Measurements from ENCODE around the gene FCMR.

DNA sequence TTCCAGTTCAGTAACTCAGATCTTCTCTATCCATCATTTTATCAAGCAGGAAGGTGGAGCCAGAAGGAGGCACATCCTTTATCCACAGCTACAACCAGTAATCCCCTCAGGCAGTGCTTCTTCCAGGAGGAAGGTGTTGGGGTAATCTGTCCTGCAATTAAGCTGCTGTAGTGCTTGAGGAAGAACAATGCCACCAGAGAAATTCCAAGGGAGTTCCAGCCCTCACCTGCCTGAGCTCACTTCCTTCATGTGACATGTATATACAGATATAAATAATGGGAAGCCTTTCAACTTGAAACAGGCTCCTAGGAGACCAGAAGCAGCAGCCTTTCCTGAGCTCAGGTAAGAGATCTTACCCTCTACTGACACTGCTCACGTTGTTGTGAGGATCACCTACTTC, 58.5 kb downstream of the FCMR start:
- TF ChIP-seq EGR1 (IDR thresholded peaks at IDR 0.05; ENCODE audit: low read depth in 2 of 2) (no peak), SP1 (IDR thresholded peaks at IDR 0.05) (no peak), RXRA (IDR thresholded peaks at IDR 0.05) (no peak), GABPA (IDR thresholded peaks at IDR 0.05 in 1 of 2, conservative IDR thresholded peaks at IDR 0.05 in 1 of 2) (no peak)
- TF ChIP-seq, protein P1, sequence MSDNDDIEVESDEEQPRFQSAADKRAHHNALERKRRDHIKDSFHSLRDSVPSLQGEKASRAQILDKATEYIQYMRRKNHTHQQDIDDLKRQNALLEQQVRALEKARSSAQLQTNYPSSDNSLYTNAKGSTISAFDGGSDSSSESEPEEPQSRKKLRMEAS (IDR thresholded peaks at IDR 0.05), result no peak
- TF ChIP-seq, protein P2, sequence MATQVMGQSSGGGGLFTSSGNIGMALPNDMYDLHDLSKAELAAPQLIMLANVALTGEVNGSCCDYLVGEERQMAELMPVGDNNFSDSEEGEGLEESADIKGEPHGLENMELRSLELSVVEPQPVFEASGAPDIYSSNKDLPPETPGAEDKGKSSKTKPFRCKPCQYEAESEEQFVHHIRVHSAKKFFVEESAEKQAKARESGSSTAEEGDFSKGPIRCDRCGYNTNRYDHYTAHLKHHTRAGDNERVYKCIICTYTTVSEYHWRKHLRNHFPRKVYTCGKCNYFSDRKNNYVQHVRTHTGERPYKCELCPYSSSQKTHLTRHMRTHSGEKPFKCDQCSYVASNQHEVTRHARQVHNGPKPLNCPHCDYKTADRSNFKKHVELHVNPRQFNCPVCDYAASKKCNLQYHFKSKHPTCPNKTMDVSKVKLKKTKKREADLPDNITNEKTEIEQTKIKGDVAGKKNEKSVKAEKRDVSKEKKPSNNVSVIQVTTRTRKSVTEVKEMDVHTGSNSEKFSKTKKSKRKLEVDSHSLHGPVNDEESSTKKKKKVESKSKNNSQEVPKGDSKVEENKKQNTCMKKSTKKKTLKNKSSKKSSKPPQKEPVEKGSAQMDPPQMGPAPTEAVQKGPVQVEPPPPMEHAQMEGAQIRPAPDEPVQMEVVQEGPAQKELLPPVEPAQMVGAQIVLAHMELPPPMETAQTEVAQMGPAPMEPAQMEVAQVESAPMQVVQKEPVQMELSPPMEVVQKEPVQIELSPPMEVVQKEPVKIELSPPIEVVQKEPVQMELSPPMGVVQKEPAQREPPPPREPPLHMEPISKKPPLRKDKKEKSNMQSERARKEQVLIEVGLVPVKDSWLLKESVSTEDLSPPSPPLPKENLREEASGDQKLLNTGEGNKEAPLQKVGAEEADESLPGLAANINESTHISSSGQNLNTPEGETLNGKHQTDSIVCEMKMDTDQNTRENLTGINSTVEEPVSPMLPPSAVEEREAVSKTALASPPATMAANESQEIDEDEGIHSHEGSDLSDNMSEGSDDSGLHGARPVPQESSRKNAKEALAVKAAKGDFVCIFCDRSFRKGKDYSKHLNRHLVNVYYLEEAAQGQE (IDR thresholded peaks at IDR 0.05), result no peak
- TF ChIP-seq, protein P3, sequence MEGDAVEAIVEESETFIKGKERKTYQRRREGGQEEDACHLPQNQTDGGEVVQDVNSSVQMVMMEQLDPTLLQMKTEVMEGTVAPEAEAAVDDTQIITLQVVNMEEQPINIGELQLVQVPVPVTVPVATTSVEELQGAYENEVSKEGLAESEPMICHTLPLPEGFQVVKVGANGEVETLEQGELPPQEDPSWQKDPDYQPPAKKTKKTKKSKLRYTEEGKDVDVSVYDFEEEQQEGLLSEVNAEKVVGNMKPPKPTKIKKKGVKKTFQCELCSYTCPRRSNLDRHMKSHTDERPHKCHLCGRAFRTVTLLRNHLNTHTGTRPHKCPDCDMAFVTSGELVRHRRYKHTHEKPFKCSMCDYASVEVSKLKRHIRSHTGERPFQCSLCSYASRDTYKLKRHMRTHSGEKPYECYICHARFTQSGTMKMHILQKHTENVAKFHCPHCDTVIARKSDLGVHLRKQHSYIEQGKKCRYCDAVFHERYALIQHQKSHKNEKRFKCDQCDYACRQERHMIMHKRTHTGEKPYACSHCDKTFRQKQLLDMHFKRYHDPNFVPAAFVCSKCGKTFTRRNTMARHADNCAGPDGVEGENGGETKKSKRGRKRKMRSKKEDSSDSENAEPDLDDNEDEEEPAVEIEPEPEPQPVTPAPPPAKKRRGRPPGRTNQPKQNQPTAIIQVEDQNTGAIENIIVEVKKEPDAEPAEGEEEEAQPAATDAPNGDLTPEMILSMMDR (IDR thresholded peaks at IDR 0.05; ENCODE audit: low read depth, low read length, missing input control), result no peak

Data from liver (tissue), 3 donors.